ENCODE measurements around the gene ARHGAP20. TPM values are rescaled to one million over a fixed set of nuclear protein-coding genes. Genes with fewer than 3 reads are reported as not detected.

Gene ARHGAP20
- total RNA-seq, 2 donors from 2014 or later, result 3.7 to 26.8 TPM

- TF ChIP-seq POLR2A (IDR thresholded peaks at IDR 0.05) (no peak), POLR2AphosphoS5 (IDR thresholded peaks at IDR 0.05) (no peak), CTCF (IDR thresholded peaks at IDR 0.05) (no peak)
- no peaks in the 10 kb centered on the region for H3K9me3 ChIP-seq
- no peaks in the 10 kb centered on the region for H3K36me3 ChIP-seq
- no peak overlapping the region for H3K4me3 ChIP-seq
- intact Hi-C loops (cut with DNase I), result no loop called here
- H3K4me1 ChIP-seq (replicated peaks), result no peaks in the 10 kb centered on the region
- H3K27ac ChIP-seq, result no peak overlapping the region
- no peak for DNase-seq (ENCODE audit: low spot score)
- WGBS, result 100% methylated on average over 1 of the region's 1 CpG
- no peaks in the 10 kb centered on the region for H3K27me3 ChIP-seq (replicated peaks; ENCODE audit: insufficient read depth)
These were observed 125.1 kb downstream of the ARHGAP20 start for GRCh38 chr11:110587129-110587528.

GRCh38 chr11:110584150-110584549 is 128.1 kb downstream of the ARHGAP20 start:
- no peak for DNase-seq (ENCODE audit: low spot score)
- 90% methylated on average over 1 of the region's 1 CpG for WGBS
- Histone ChIP-seq H3K4me1 (replicated peaks) (no peaks in the 10 kb centered on the region), H3K9me3 (no peaks in the 10 kb centered on the region), H3K36me3 (no peaks in the 10 kb centered on the region), H3K4me3 (no peak overlapping the region), H3K27me3 (replicated peaks; ENCODE audit: insufficient read depth) (no peaks in the 10 kb centered on the region), H3K27ac (no peak overlapping the region)
- intact Hi-C loops (cut with DNase I), result no loop called here
- TF ChIP-seq POLR2AphosphoS5 (IDR thresholded peaks at IDR 0.05) (no peak), POLR2A (IDR thresholded peaks at IDR 0.05) (no peak), CTCF (IDR thresholded peaks at IDR 0.05) (no peak)

- TF ChIP-seq POLR2A (IDR thresholded peaks at IDR 0.05) (no peak), CTCF (IDR thresholded peaks at IDR 0.05) (no peak), POLR2AphosphoS5 (IDR thresholded peaks at IDR 0.05) (no peak)
- no peaks in the 10 kb centered on the region for H3K9me3 ChIP-seq
- H3K4me1 ChIP-seq (replicated peaks), result no peaks in the 10 kb centered on the region
- H3K4me3 ChIP-seq, result no peak overlapping the region
- H3K27ac ChIP-seq, result no peak overlapping the region
- DNase-seq (ENCODE audit: low spot score), result no peak
- intact Hi-C loops (cut with DNase I), result no loop called here
- no peaks in the 10 kb centered on the region for H3K36me3 ChIP-seq
- H3K27me3 ChIP-seq (replicated peaks; ENCODE audit: insufficient read depth), result no peaks in the 10 kb centered on the region
- 67% methylated on average over 2 of the region's 2 CpGs for WGBS
These were observed 129.4 kb downstream of the ARHGAP20 start for GRCh38 chr11:110582728-110583432.

- intact Hi-C loops (cut with DNase I), result no loop called here
- Histone ChIP-seq H3K9me3 (no peaks in the 10 kb centered on the region), H3K36me3 (no peaks in the 10 kb centered on the region), H3K4me3 (no peak overlapping the region), H3K4me1 (replicated peaks) (no peaks in the 10 kb centered on the region), H3K27me3 (replicated peaks; ENCODE audit: insufficient read depth) (no peaks in the 10 kb centered on the region), H3K27ac (no peak overlapping the region)
- DNase-seq (ENCODE audit: low spot score), result no peak
- TF ChIP-seq POLR2A (IDR thresholded peaks at IDR 0.05) (no peak), POLR2AphosphoS5 (IDR thresholded peaks at IDR 0.05) (no peak), CTCF (IDR thresholded peaks at IDR 0.05) (no peak)
- WGBS, result 92% methylated on average over 8 of the region's 8 CpGs
These were observed 131.7 kb downstream of the ARHGAP20 start for GRCh38 chr11:110580571-110580970.

- no peak for TF ChIP-seq CTCF (IDR thresholded peaks at IDR 0.05)
- TF ChIP-seq POLR2AphosphoS5 (IDR thresholded peaks at IDR 0.05), result no peak
- no peak for TF ChIP-seq POLR2A (IDR thresholded peaks at IDR 0.05)
- no peaks in the 10 kb centered on the region for H3K27me3 ChIP-seq (replicated peaks; ENCODE audit: insufficient read depth)
- H3K4me1 ChIP-seq (replicated peaks), result no peaks in the 10 kb centered on the region
- no peak for DNase-seq (ENCODE audit: low spot score)
- H3K9me3 ChIP-seq, result no peaks in the 10 kb centered on the region
- intact Hi-C loops (cut with DNase I), result no loop called here
- no peaks in the 10 kb centered on the region for H3K36me3 ChIP-seq
- no peak overlapping the region for H3K27ac ChIP-seq
- no peak overlapping the region for H3K4me3 ChIP-seq
- WGBS, result 68% methylated on average over 5 of the region's 5 CpGs
These were observed 138.8 kb downstream of the ARHGAP20 start for GRCh38 chr11:110573411-110573810.

Measured in prostate gland (tissue), 2 donors.